ENCODE data around the gene ZNF536. TPM values are rescaled to one million over a fixed set of nuclear protein-coding genes. Genes with fewer than 3 reads are reported as not detected.

Gene ZNF536
- total and polyA plus RNA-seq, 10 of the 15 experiments (the other 5 are each of a cell fraction or from before 2014, with no cell fraction given): not detected

- TF ChIP-seq POU2F2 (IDR thresholded peaks at IDR 0.05; ENCODE audit: borderline replicate concordance, low read depth, low read length): no peak
- no peak for TF ChIP-seq IRF4 (IDR thresholded peaks at IDR 0.05; ENCODE audit: low read depth, low read length)
- TF ChIP-seq ZBTB11 (CRISPR knock-in tag; IDR thresholded peaks at IDR 0.05): no peak
- no peak for TF ChIP-seq MEF2A (IDR thresholded peaks at IDR 0.05; ENCODE audit: insufficient read depth, low read depth, low read length)
- TF ChIP-seq POLR2A (IDR thresholded peaks at IDR 0.05; ENCODE audit: low read depth, low read length): no peak
- no peak for TF ChIP-seq CEBPZ (IDR thresholded peaks at IDR 0.05; ENCODE audit: low read depth, low read length)
- no peak for TF ChIP-seq PAX5 (IDR thresholded peaks at IDR 0.05; ENCODE audit: borderline replicate concordance, low read depth, low read length)
- no peak for TF ChIP-seq PRDM15 (CRISPR knock-in tag; IDR thresholded peaks at IDR 0.05)
- no peak for TF ChIP-seq FOXK2 (IDR thresholded peaks at IDR 0.05)
- no peak for TF ChIP-seq NR2F1 (conservative IDR thresholded peaks at IDR 0.05)
- TF ChIP-seq PAX8 (IDR thresholded peaks at IDR 0.05): no peak
- TF ChIP-seq RAD21 (IDR thresholded peaks at IDR 0.05; ENCODE audit: insufficient read depth, low read depth, low read length): no peak
- TF ChIP-seq TCF12 (IDR thresholded peaks at IDR 0.05; ENCODE audit: low read depth, low read length): no peak
Observed at GRCh38 chr19:30469774-30470173, 97.6 kb downstream of the ZNF536 start (continued).
